OCI-LY7 (cell line): ENCODE data around the gene PRDM12. TPM values are rescaled to one million over a fixed set of nuclear protein-coding genes. Genes with fewer than 3 reads are reported as not detected.
A peak's percentile ranks its signal among the peaks of the same experiment; 100 is the strongest.

Experiments
- BruUV-seq: library from RNA; stranded (reverse); fragments of 400-500 nt; replicated peaks from 2 replicates; lab custom pipeline; 2021; lab: Mats Ljungman, UMichigan
- CTCF ChIA-PET: fragments of 300-600 bp; sonication (Branson Sonifier 250); formaldehyde crosslinking; loops from one replicate; lab custom pipeline; 2022; ENCODE audit warnings: antibody characterized with exemption; ENCODE audit not compliant: unreplicated experiment; lab: Charles Lee
- POLR2A ChIA-PET: fragments of 300-600 bp; sonication (Branson Sonifier 250); formaldehyde crosslinking; loops from one replicate; lab custom pipeline; 2022; ENCODE audit warnings: antibody characterized with exemption; lab: Charles Lee
- DNase-seq: peaks from one replicate; pipeline ENCODE4 v3.0.0-alpha.2; 2015; ENCODE audit warnings: low spot score
- H2AFZ ChIP-seq: fragments of 200-600 bp; sonication (generic), shearing (Covaris generic); 2 replicates; pipeline ENCODE4 v1.6.1; 2014; ENCODE audit warnings: mild to moderate bottlenecking, antibody characterized with exemption, low read length, moderate library complexity
- H3K27ac ChIP-seq: fragments of 200-600 bp; sonication (generic); 2 replicates; pipeline ENCODE4 v1.5.1; 2014; ENCODE audit warnings: mixed run types, low read depth, mild to moderate bottlenecking, moderate library complexity, low read length, inconsistent platforms; ENCODE audit not compliant: poor library complexity, severe bottlenecking
- H3K36me3 ChIP-seq: fragments of 200-600 bp; sonication (generic); 2 replicates; pipeline ENCODE4 v1.6.1; 2014; ENCODE audit warnings: mild to moderate bottlenecking, antibody characterized with exemption, low read length, moderate library complexity, mixed read lengths; ENCODE audit not compliant: insufficient read depth
- H3K4me1 ChIP-seq: fragments of 200-600 bp; sonication (generic); 2 replicates; pipeline ENCODE4 v1.5.1; 2014; ENCODE audit warnings: mild to moderate bottlenecking, low read length; ENCODE audit not compliant: insufficient read depth, poor library complexity, severe bottlenecking
- H3K4me2 ChIP-seq: fragments of 200-600 bp; sonication (generic); 2 replicates; pipeline ENCODE4 v1.6.1; 2014; ENCODE audit warnings: mild to moderate bottlenecking, low read length
- H3K4me3 ChIP-seq: fragments of 200-600 bp; sonication (generic); 2 replicates; pipeline ENCODE4 v1.5.1; 2014; ENCODE audit warnings: mild to moderate bottlenecking, low read depth, low read length; ENCODE audit not compliant: poor library complexity, severe bottlenecking
- H3K79me2 ChIP-seq: fragments of 200-600 bp; sonication (generic); 2 replicates; pipeline ENCODE4 v1.6.1; 2016; ENCODE audit warnings: low read depth, mild to moderate bottlenecking, low read length, moderate library complexity, mixed read lengths; ENCODE audit not compliant: insufficient read depth
- H3K9me2 ChIP-seq: fragments of 200-600 bp; sonication (generic); 2 replicates; pipeline ENCODE4 v1.6.1; 2016; ENCODE audit warnings: mild to moderate bottlenecking, low read length, mixed read lengths; ENCODE audit not compliant: insufficient read depth
- H3K9me3 ChIP-seq: fragments of 200-600 bp; sonication (generic); 2 replicates; pipeline ENCODE4 v1.6.1; 2014; ENCODE audit warnings: mild to moderate bottlenecking, mixed run types, low read length, mixed read lengths
- H4K20me1 ChIP-seq: fragments of 200-600 bp; sonication (generic); 2 replicates; pipeline ENCODE4 v1.6.1; 2014; ENCODE audit warnings: mild to moderate bottlenecking, antibody characterized with exemption, low read length, moderate library complexity, mixed read lengths; ENCODE audit not compliant: insufficient read depth
- CTCF ChIP-seq: fragments of 200-600 bp; sonication (generic); conservative IDR thresholded peaks from 2 replicates; pipeline ENCODE4 v1.5.1; 2014; ENCODE audit warnings: mild to moderate bottlenecking, antibody characterized with exemption, low read length, moderate library complexity, mixed read lengths
- EZH2phosphoT487 ChIP-seq: fragments of 200-600 bp; sonication (generic); IDR thresholded peaks from 2 replicates; pipeline ENCODE4 v1.6.1; 2018; ENCODE audit warnings: low read depth, borderline replicate concordance, mild to moderate bottlenecking, mixed run types, antibody characterized with exemption, low read length, moderate library complexity, mixed read lengths
- intact Hi-C: fragments of 100-400 bp; cut with micrococcal nuclease; formaldehyde crosslinking; loops from one replicate; pipeline ENCODE4 v1.10.0; 2022; ENCODE audit not compliant: unreplicated experiment
- total RNA-seq, 2 experiments: library from RNA; depleted of rRNA in 1 of 2; stranded (reverse); fragments of >200 nt in 1 of 2; shearing (Covaris generic) in 1 of 2; gene quantifications; 2 replicates each; pipeline ENCODE4 v1.2.3, GENCODE V29; 2014 to 2022

The PRDM12 gene
- total RNA-seq, 2 experiments from 2014 or later, result 0.06 TPM; not detected in 1

DNA sequence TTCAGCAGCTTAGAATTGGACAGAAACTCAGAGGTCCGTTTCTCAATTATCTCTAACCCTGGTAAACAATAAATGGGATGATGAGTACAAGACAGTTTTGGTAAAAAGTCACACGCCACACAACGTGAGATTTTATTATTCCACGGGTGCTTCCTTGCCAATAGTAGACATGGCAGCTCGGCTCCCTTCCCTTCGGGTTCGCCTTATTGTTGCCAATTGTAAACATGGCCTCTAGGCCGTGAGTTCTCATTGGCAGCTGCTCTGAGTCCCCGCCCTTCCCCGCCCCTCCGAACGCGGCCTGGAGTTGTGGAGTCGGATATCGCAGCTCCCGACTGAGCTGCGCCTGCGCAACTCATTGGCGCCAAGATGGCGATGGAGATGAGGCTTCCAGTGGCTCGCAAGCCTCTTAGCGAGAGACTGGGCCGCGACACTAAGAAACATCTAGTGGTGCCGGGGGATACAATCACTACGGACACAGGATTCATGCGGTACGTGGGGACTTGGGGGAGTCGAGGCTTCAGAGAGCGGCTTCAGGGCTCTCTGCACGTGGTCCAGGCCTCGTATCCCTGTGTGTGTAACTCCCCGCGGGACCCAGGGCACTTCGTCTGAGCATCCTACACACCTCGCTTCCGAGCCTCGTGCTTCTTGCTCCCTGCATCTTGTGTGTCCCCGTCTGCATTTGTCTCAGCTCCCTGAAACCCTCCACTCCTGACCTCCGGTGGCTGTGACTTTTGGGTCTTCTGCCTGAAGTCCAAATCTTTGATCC, 29.2 kb downstream of the PRDM12 start, which contains the start of gene EXOSC2:
Gene EXOSC2 (plus strand): TSS at position 355 of the 766 bp plus-strand sequence. CDS start 12 bp downstream, at position 367.
- Histone ChIP-seq H3K9me3 (no peaks in the 10 kb centered on the region), H3K9me2 (no peaks in the 10 kb centered on the region), H3K27ac (peak within 1 kb of the TSS; percentile 47), H4K20me1 (peaks cover 12% of the 10 kb centered on the region; the same call in 1 of the 2 replicates), H3K79me2 (peaks cover 45% of the 10 kb centered on the region), H3K4me3 (peak within 1 kb of the TSS; percentile 95), H3K4me2 (peak within 1 kb of the TSS; percentile 90), H2AFZ (peak within 1 kb of the TSS; percentile 95), H3K4me1 (peaks cover 37% of the 10 kb centered on the region), H3K36me3 (peaks cover 38% of the 10 kb centered on the region)
- TF ChIP-seq CTCF, result no peak
- no peak for TF ChIP-seq EZH2phosphoT487
- BruUV-seq, result no TSS peak
- ChIA-PET POLR2A (interaction anchor here (0.6 to 1.2 kb wide), 6 partner anchors 16 to 303 kb away, joined by 3 to 7 read pairs (median 4); no protein-coding TSS in a partner anchor), CTCF (interaction anchor here (0.6 kb wide), 3 partner anchors 63 to 1029 kb away, joined by 4 to 8 read pairs (median 6); no protein-coding TSS in a partner anchor)
- DNase-seq, result peak; percentile 98
- intact Hi-C loops, result no loop called here

- ChIA-PET CTCF (interaction anchor here (0.6 kb wide), 3 partner anchors 62 to 1028 kb away, joined by 4 to 8 read pairs (median 6); no protein-coding TSS in a partner anchor), POLR2A (no interaction called here)
- Histone ChIP-seq H2AFZ (peak overlapping the region; percentile 18; the same call in 1 of the 2 replicates), H3K4me3 (peak overlapping the region; percentile 95), H3K4me2 (peak overlapping the region; percentile 90), H4K20me1 (peaks cover 12% of the 10 kb centered on the region; the same call in 1 of the 2 replicates), H3K79me2 (peaks cover 46% of the 10 kb centered on the region), H3K4me1 (peaks cover 37% of the 10 kb centered on the region), H3K27ac (peak overlapping the region; percentile 47), H3K36me3 (peaks cover 44% of the 10 kb centered on the region), H3K9me2 (no peaks in the 10 kb centered on the region), H3K9me3 (no peaks in the 10 kb centered on the region)
- TF ChIP-seq EZH2phosphoT487 (no peak), CTCF (no peak)
- TSS peak; percentile 81 for BruUV-seq
- DNase-seq, result peak; percentile 45
- intact Hi-C loops, result no loop called here
These were observed 29.8 kb downstream of the PRDM12 start for GRCh38 chr9:130694205-130694604.
